Activated CD8-positive, alpha-beta memory T cell treated with anti-CD3 and anti-CD28 coated beads, Interleukin-2, amount 50 U/mL, for 48 hours (primary cell): ENCODE data around the gene JMJD1C.
"Not testable (repeated sequence)": the region's sequence is repeated elsewhere in the genome, so short reads cannot be mapped to it uniquely, and the experiment has no call there.

Experiments
- DNase-seq: peaks from one replicate; pipeline ENCODE4 v3.0.0-alpha.2; 2020

The JMJD1C gene

DNA sequence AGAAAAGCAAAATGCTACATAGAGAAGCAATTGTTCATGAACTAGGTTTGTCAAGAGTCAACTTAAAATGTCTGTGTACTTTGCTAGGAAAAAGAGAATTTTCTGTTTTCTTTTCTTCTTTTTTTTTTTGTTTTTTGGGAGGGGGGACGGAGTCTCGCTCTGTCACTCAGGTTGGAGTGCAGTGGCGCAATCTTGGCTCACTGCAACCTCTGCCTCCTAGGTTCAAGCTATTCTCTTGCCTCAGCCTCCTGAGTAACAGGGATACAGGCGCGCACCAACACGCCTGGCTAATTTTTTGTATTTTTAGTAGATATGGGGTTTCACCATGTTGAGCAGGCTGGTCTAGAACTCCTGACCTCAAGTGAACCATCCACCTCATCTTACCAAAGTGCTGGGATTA, 181.9 kb downstream of the JMJD1C start:
- DNase-seq = not testable (repeated sequence)

DNA sequence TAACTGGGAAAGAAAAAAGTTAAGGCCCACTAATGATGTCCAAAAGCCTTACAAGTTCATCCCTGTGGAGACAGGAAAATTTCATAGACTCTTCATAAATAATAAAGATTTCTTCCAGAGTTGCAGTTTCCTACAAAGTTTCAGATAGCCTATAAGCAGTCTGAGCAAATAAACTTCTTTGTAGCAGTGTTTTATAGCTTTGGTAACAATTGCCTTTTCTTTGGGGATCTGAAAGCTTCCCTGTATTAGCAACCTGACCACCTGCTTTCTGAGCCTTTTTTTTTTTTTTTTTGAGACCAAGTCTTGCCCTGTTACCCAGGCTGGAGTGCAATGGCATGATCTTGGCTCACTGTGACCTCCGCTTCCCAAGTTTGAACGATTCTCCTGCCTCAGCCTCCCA, 182.7 kb downstream of the JMJD1C start:
- no peak for DNase-seq

DNA sequence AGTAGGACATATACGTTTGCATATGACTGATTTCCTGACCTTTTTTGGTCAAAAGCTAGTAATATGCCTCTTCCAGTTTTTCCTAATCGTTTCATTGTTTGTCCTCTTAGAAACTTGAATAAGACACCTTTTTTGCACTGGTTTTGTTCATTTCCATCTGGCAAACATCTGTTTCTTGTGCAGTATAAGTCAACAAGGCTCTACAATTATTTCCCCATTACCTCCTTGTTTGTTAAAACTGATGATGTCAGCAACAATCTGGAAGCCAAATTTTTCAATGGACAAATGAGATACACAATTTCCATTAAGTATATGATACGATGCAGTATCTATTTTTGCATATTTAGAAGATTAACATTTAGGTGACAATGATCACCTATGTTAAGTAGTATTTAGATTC, 183.8 kb downstream of the JMJD1C start:
- no peak for DNase-seq

DNA sequence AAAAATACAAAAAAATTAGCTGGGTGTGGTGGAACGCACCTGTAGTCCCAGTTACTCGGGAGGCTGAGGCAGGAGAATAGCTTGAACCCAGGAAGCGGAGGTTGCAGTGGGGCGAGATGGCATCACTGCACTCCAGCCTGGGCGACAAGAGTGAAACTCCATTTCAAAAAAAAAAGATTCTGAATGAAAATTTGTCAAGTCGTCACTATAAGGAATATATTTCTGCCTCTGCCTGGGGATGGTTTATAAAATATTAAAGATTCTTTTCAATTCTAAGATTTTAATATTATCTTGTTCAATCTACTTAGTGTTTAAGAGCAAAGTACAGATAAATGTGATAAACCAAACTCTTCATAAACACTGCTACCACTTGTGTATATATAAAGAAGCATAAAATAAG, 185.4 kb downstream of the JMJD1C start:
- DNase-seq = no peak

DNA sequence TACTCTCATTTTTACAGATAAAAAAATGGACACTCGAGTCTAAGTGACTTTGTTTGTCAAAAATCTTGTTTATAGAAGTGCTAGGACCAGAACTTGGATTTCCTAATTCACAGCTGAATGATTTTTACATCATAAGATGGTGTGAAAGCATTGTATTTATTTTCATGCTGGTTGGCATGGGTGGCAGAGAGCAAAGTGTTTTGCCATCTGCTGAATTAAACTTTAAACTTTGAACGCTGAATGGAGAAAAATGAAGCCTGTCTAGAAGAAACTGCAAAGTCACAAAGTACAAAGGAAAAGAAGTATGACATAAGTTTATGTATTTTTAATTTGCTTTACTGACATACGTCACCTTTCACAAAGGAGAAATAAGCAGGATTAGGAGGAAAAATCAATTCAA, 190.7 kb downstream of the JMJD1C start:
- no peak for DNase-seq

DNA sequence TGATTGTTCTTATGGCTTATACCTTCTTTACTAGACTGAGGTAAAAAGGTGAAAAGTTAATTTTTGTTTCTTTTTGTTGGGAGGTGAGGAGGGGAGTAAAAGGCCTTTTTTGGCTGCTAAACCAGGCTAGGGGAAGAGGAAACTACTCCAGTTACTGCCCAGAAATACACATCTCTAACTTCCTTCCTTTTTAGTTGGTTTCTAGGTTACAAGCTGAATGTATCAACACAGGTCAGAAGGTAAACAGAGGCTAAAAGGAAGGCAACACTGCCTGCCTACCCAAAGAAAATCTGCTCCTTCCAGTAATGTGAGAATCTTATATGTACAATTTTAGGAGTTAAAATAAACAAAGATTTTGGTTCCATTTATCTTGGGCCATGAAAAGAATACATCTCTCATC, 192.2 kb downstream of the JMJD1C start:
- no peak for DNase-seq

DNA sequence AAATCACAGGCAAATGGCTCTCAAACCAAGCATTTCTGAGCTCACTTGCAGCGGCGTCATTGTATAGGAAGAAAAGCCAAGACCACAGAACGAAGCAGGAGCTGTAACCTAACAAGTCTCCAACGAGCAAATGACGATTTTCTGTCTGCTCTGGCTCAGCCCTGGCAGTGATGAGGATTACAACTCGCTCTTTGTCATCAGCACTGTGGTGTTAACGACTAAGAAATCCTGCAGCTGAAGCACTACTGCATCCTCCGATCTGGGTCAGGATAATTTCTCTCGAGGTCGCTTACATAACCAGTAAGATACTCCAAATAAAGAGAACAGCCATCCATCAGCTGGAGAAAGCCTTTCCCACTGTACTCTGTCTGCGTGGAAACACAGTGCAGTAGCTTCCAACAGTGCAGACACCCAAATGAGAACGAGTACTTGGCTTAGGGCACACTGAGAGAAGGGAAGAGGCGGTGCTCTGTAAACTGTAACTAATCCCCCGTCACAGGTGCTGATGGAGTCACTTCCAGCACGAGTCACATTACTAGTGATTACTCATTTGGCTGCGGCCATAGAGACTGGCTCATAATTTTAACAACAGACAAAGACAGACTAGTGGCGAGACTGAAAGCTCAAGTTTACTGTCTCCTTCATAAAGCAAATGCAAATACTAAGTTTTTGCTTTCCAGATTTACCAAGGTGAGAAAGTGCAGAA, 196.8 kb downstream of the JMJD1C start:
- DNase-seq = peak; percentile 77

DNA sequence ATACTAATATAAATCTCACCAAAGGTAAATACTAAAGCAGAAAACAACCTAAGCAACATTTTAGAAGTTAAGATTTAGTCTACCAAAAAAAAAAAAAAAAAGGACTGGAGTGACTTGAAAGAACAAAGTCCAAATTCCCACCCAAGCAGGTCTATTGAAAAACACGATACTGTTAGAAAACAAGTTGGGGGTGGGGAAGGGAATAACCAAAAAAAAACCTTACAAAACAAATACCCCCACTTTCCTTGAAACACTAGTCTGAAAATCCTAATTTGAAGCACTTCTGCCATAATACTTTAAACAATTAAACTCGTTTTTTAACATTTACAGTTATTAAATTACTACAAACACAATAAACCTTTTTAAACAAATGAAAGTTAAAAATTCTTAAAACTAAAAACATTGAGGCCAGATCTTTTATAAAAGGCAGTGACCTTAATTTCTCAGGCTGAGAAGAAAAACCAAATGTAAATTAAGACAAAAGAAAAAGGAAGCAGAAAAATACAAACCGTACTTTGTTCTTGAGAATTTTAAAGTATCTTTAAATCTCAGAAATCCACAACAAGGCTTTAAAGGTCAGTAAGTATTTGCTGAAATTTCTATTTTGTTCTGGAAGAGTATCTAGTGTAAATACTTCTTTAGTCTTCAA, 197.5 kb downstream of the JMJD1C start:
- no peak for DNase-seq

DNA sequence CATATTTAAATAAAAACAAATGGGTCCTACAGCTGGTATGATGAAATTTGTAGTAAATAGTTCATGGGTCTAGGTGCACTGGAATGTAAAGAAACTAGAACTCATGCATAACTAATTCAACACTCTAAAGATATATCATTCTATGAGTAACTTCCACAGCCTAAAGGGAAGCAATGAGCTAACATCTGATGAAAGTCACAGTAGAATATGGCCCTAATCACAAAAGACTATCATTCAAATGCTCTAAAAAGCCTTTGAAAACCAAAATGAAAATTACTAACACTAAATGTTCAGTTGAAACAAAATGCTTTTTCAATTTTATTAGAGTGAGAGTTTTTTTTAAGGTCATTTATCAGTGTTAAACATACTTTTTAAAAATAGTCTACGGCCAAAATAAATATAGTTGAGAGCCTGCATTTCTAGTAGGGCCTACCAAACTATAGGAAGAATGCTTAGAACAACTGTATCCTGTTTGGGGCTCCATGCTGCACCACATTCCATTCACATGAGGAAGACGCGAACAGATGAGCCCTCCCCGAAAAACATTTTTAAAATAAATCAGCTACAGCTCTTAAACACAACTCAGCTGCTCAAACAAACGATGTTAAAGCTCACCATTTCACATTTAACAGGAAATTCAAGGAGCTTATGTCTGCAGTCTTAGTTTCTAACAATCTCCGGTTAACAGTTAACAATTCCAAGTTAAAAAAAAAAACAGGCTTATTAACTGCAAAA, 198.2 kb downstream of the JMJD1C start:
- DNase-seq = no peak

DNA sequence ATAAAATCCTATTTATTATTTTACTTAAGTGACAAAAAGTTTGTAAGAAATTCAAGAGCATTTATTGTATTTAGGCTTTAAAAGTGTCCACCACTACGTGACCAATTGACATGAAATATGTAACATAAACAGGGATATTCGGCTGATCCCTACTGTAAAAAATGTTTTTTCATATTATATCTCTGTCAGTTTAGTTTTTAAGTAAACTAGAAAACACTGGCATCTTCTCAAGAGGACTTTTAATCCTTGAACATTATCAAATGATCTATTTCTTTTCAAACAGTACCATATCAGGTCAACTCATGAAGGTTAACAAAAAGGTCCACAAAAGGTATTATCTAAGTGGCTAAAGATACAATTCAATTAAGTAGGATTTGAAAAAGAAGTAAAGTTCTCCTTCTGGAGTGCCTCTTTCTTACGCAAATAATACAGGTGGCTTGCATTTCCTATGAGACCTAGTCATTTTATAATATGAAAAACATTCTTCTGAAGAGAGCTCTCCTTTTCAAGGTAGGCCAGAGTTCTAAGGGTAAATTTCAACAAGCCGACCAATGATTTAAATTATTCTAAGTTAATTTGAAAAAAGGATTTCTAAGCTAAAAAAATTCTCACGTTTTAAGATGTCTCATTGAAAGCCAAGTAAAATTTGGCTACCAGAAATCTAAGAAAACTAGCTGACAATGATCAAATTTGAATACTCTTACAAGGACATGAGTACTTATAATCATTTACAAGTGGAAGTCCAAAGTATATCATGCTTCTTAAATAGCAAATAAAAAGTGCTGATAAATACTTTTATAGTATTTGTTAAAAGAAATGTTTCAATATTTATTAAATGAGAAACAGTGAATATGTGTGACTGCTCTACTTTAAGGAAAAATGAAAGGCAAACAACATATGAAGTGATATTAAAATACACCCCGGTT, 199.1 kb downstream of the JMJD1C start:
- DNase-seq = no peak

DNA sequence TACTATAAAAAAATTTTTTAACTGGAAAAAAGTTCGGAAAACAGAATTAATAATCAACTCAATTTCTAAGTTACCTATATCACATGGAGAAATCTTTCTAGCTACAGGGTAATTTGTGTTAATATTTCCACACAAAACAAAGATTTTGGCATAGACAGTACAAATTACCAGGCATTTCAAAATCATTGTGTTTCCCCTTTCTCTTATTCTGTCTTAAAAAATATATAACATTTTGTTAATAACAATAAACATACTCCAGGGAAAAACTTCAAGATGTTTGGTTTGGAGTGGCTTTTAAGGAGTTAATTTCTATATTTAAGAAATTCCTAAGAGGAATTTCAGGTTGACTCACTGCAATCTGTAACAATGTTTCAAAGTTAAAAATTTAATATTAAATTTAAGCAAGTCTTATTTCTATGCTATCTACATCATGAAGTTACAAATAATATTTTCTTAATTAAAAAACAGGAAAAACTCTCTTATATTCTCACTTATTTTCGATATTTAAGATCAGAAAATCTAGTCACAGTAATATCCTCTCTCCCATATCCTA, 200.0 kb downstream of the JMJD1C start:
- DNase-seq = no peak

DNA sequence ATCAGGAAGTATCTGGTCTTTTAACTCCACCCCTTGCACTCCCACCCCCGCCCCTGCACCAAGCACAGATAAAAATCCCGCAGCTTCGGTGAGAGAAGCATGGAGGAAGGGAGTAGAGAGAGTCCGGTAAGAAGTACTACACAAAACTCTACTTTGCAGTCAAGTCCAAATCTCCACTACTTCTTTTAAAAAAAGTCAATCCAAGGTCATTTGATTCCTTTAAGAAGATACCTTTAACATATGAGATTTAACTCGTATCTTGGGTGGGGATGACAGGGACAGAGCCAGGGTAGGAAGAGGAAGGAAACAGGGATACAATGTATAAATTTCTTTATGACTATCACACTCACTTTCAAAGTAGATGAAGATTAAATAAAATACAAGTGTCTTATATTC, 200.6 kb downstream of the JMJD1C start:
- no peak for DNase-seq

DNA sequence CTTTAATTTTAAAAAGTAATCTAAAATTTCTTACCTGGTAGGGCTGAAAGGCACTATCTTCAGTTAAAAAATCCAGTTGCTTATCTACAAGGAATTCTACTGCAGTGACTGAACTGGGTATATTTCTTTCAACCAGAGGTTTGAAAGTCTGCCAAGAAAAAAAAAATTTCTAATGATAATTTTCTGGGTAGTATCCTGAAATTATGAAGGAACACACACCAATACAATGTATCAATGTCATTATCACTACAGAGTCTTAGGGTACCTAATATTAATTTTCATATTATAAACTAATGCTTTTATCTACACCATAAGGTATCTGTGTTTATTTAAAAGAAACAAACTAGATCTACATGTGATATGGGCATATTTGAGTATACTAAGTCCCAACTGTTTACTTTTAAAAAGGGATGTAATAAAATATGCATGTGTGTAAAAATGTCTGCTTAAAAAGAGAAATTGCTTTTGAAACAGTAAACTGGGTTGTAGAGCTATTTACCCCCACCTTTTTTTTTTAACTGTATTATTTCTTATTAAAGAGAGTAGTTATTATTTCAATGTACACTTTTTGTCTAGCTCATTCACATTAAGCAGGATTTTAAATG, 201.1 kb downstream of the JMJD1C start:
- no peak for DNase-seq

DNA sequence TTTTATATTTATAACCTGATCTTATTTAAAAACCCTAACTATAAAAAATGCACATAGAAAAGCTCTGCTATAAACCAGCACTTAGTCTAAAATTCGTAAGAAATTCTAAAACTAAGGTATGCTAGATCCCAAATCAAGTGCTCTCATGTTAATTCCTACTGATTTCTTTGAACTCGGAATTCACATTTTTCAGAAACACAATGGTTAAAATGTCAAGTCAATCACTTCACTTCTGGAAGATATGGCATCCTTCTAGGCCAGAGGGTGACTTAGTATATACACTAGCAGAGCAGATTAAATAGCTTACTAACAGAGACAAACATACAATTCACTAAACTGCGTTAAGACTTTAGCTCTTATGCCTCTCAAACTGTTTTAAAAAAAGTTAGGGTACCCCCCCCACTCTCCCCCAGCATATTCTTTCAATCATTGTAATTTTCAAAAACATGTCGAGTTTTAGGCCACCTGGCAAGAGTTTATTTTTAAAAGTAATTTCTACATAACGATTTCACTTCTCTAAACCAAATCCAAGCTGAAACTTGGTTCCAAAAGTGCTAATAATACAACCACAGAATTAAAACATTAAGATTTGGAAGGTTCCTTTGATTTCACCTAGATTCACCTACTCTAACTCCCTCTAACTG, 203.2 kb downstream of the JMJD1C start:
- DNase-seq = no peak

DNA sequence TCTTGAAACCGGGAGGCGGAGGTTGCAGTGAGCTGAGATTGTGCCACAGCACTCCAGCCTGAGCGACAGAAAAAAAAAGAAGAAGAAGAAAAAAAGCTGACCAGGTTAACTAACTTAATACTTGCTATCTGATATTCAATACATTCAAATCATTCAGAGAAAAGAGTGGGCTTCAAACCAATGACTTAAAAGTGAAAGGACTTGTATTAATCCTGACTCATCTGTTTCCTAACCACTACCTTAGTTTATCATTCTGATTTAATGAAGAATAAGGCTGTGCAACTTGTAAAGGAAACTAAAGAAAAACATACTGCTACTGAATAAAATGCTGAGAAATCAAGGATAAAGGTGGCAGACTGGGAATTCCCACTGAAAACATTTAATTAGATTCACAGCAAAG, 204.3 kb downstream of the JMJD1C start:
- DNase-seq = no peak

DNA sequence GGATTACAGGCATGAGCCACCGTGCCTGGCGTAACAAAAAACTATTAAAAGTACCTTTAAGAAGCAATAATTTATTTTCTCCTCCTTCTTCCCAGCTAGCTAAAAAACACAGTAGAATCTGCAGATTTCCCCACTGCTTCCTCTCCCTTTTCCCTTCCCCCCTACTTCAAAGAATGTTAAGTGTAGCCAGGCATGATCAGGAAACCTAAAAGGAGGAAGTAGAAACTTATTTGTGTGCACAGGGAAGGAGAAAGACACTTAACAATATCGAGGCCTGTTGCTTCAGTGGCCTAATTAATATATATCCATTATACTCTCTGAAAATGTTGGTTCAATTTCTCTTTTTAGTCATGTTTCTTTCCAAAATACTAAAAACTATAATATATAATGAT, 204.9 kb downstream of the JMJD1C start:
- no peak for DNase-seq

DNA sequence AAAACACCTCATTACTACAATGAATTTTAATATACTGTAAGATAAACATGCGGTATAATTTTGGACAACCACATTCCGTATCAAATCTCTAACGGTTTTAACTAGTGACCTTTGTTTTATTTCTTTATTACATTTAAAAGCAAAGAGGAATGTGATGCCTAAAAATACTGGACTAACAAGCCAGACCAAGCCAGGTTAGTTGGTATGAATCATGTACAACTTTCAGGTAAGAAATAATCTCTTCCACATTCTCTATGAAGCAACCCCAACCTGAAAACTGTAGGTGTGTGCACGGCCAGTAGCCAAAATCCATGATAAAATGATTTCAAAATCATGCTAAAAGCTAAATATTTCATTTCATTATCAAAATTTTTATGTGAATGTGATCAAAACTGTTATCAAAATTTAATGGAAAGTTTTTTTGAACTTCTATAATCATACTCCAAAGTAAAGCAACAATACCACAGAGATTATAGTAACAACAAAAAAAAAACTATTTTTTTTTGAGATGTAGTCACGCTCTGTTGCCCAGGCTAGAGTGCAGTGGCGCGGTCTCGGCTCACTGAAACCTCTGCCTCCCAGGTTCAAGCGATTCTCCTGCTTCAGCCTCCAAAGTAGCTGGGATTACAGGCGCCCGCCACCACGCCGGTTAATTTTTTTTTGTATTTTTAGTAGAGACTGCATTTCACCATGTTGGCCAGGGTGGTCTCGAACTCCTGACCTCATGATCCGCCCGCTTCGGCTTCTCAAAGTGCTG, 205.5 kb downstream of the JMJD1C start:
- DNase-seq = no peak

DNA sequence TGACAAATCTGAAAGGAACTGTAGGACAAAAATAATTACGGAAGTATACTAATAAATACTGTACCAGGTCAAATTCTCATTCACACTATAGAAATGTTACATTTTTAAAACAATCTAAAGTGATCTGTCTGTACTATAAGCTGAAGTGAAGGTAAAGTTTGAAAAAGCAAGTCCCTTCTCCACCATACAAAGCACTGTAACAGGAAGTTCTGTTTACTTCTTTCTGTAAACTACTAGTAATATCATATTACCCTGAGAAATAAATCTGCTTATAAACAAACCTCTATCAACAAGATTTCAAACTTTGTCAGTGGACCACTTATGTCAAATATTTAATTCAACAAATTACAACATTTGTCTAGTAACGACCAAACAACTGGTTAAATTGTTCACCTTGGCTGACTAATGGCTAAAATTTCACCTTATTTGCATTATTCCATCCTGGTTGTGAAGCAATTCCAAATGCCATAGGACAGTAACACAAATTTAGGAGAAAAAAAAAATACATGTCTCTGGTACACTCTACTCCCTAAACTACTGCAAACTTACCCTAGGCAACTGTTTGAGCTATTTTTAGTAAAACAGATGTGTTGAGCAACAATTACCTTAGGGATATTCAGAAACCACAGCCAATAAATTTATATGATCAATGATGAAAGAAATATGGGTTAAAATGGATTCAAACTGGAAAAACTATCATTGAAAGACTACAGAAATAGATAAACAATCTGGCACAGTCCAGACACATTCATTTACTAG, 206.7 kb downstream of the JMJD1C start:
- no peak for DNase-seq

DNA sequence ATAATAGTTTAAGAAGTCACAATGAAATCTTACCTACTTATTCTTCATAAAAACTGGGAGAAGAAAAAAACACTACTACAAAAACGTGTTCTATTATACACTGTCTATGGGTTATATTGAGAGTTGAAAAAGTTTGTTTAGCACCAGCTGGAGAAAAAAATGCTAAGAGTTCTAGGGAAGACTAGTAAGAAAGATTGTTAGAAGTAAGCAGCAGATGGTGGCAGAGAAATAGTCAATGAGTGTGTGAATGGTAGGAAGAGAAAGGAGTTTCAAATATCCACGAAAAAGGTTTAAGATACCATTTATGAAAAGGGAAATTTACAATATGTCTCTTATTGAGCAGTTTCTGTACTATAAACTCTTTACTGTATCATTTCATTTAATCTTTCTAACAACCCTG, 208.0 kb downstream of the JMJD1C start:
- DNase-seq = no peak
